Fibroblast of the aortic adventitia (primary cell): ENCODE measurements around the gene FER. TPM values are rescaled to one million over a fixed set of nuclear protein-coding genes. Genes with fewer than 3 reads are reported as not detected.
"Not testable (repeated sequence)": the region's sequence is repeated elsewhere in the genome, so short reads cannot be mapped to it uniquely, and the experiment has no call there.

ENCODE experiments used
- DNase-seq: peaks from one replicate; pipeline ENCODE4 v3.0.0-alpha.2; 2010; ENCODE audit warnings: low read depth
- H3K4me3 ChIP-seq: 2 replicates; pipeline ENCODE4 v1.5.1; 2011; ENCODE audit warnings: low read depth, mild to moderate bottlenecking, control low read depth, low read length, moderate library complexity
- CTCF ChIP-seq: IDR thresholded peaks from 2 replicates; pipeline ENCODE4 v1.5.1; 2011; ENCODE audit warnings: mild to moderate bottlenecking, low read length, control low read depth, inconsistent platforms; ENCODE audit not compliant: insufficient read depth
- total RNA-seq: library from RNA; depleted of rRNA; stranded (reverse); fragments of >200 nt; gene quantifications from 2 replicates; pipeline ENCODE4 v1.2.3, GENCODE V29; 2012; ENCODE audit warnings: low replicate concordance

The FER gene
- total RNA-seq, 1 donor, result 41.5 TPM

- H3K4me3 ChIP-seq, result no peak overlapping the region
- no peak for DNase-seq
- no peak for TF ChIP-seq CTCF
These were observed 226.9 kb downstream of the FER start for GRCh38 chr5:108974594-108974993.

GRCh38 chr5:108975697-108976096 is 228.0 kb downstream of the FER start:
- no peak for DNase-seq

GRCh38 chr5:108983461-108984092 is 235.9 kb downstream of the FER start:
- H3K4me3 ChIP-seq, result no peak overlapping the region
- no peak for DNase-seq
- TF ChIP-seq CTCF, result no peak

More at GRCh38 chr5:108975697-108976096, 228.0 kb downstream of the FER start:
- no peak overlapping the region for H3K4me3 ChIP-seq
- no peak for TF ChIP-seq CTCF

- TF ChIP-seq CTCF, result no peak
- DNase-seq, result peak; percentile 18
- H3K4me3 ChIP-seq, result no peak overlapping the region
These were observed 242.2 kb downstream of the FER start for GRCh38 chr5:108989761-108990392.

- DNase-seq, H3K4me3 ChIP-seq: not testable (repeated sequence)
These were observed 244.8 kb downstream of the FER start for GRCh38 chr5:108992396-108993085.

GRCh38 chr5:108993440-108993839 is 245.7 kb downstream of the FER start:
- H3K4me3 ChIP-seq, DNase-seq: not testable (repeated sequence)

- no peak for TF ChIP-seq CTCF
- no peak for DNase-seq
- no peak overlapping the region for H3K4me3 ChIP-seq
These were observed 250.0 kb downstream of the FER start for GRCh38 chr5:108997720-108998119.
